ENCODE measurements around the gene UNC5CL.
A peak's percentile ranks its signal among the peaks of the same experiment; 100 is the strongest.

Gene UNC5CL

DNA sequence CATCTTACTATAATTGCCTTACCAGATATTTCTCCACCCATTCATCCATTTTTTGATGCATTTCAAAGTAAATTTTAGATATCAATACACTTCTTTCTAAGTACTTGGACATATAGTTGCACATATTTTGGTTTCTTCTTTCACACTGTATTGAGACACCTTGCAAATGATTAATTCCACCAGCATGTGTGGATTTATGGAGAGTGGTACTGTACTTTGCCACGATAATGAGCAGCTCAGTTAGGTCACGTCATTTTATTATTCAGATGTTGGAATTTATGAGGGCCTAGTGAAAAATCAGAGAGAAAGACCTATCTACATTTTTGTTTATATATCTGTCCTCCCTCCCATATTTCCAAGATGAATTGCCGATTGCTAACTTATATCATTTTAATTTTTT is 39.1 kb upstream of the UNC5CL start:
- TF ChIP-seq, protein P1, sequence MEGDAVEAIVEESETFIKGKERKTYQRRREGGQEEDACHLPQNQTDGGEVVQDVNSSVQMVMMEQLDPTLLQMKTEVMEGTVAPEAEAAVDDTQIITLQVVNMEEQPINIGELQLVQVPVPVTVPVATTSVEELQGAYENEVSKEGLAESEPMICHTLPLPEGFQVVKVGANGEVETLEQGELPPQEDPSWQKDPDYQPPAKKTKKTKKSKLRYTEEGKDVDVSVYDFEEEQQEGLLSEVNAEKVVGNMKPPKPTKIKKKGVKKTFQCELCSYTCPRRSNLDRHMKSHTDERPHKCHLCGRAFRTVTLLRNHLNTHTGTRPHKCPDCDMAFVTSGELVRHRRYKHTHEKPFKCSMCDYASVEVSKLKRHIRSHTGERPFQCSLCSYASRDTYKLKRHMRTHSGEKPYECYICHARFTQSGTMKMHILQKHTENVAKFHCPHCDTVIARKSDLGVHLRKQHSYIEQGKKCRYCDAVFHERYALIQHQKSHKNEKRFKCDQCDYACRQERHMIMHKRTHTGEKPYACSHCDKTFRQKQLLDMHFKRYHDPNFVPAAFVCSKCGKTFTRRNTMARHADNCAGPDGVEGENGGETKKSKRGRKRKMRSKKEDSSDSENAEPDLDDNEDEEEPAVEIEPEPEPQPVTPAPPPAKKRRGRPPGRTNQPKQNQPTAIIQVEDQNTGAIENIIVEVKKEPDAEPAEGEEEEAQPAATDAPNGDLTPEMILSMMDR (IDR thresholded peaks at IDR 0.05; ENCODE audit: insufficient read depth, low read length, missing control alignments) = no peak
- ChIA-PET POLR2A (no interaction called here), CTCF (interaction anchor here (2.5 kb wide), 1 partner anchor 14 kb away, joined by 10 read pairs; no protein-coding TSS in a partner anchor)
- DNase-seq (ENCODE audit: low read depth, low spot score) = no peak
- no peak overlapping the region for H3K4me3 ChIP-seq (ENCODE audit: low read depth, low read length)

DNA sequence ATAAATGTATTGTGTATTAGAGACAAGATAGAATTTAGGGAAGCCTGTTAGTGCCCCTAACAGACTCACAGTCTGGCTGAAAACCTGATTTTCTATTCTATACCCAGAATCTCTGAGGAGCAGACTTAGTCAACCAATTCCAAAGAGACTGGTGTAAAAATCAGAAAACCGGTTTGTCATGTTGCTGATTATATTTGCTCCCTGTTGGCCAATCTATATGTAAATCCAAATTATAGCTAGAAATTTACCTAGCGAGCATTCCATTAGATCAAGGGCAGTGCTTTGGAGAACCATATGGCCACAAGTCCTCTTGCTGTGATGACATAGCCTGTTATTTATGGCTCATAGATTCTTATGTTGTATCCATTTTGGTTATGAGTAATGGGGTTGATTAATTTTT is 38.5 kb upstream of the UNC5CL start:
- no peak for DNase-seq (ENCODE audit: low read depth, low spot score)
- CTCF ChIA-PET = interaction anchor here (1.8 to 3.6 kb wide), 2 partner anchors 13 to 242 kb away, joined by 4 to 25 read pairs; no protein-coding TSS in a partner anchor
- no peak overlapping the region for H3K4me3 ChIP-seq (ENCODE audit: low read depth, low read length)
- POLR2A ChIA-PET = no interaction called here
- TF ChIP-seq, protein P1 (IDR thresholded peaks at IDR 0.05; ENCODE audit: insufficient read depth, low read length, missing control alignments) = no peak

DNA sequence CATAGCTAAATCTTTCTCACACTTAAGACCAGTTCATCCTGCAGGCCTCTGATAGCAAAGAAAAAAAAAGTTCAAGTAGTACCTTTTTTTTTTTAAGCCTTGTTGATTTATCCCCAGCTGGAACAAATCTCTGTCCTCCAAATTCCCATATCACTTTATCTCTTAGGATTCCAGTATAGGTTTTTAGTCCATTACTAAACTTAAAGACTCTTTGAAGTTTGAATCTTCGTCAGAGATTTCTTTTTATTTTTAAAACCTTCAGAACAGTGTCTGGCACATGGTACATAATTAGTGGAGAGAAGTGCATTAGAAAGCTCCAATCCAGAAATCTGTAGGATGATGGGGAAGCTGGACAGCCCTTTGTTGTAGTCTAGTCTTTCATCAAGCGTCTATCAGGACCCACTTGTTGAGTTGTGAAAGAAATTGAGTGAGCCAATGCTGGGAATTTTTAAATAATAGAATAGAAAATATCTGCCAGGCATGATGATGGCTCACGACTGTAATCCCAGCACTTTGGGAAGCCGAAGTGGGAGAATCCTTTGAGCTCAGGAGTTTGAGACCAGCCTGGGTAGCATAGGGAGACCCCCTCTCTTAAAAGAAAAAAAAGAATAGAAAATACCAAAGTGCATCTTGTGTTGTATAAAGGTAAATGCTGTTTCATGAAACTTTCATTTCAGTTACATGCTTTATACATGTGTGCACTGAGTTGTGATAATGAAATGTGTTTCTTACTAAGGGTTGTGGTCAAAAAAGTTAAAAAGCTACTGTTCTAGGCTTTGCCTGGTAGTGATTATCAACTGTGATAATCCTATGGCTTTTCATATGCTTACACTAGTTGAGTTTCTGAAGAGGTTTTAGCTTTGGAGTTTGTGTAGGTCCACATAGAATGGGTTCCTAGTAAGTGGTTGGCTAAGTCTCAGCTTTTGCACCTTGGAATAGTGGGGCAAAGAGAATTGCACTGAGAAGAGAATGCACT is 36.9 kb upstream of the UNC5CL start:
- H3K4me3 ChIP-seq (ENCODE audit: low read depth, low read length) = no peak overlapping the region
- DNase-seq (ENCODE audit: low read depth, low spot score) = no peak
- CTCF ChIA-PET = interaction anchor here (0.6 to 3.6 kb wide), 7 partner anchors 11 to 244 kb away, joined by 3 to 25 read pairs (median 4); no protein-coding TSS in a partner anchor

DNA sequence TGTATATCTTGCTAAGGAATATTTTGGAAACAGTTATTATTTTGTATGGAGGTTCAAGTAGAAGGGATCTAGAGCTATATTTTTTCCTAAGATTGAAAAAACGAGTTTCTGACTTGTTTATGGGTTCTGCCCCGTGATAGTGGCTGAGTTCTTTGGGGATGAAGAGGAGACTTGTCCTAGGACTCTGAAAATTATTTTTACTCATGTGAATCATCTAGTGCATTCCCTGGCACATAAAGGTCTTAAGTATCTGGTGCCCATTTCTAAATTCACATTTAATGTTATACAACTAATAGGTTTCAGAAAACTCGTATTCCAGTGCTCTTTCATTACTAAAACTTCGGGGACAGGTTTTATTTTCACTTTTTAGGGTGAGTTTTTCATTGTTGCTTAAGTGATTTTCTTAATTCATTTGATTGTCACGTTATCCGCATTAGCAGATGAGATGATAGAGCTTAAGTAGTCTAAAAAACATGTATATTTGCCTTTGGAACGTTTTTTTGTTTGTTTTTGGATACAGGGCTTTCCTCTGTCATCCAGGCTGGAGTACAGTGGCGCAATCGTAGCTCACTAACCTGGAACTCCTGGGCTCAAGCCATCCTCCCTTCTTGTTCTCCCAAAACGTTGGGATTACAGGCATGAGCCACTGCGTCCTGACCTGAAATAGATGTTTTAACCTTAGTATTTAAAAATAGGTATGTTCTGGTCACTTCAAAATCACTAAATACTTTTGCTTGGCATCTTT is 35.8 kb upstream of the UNC5CL start:
- CTCF ChIA-PET = interaction anchor here (1.0 to 3.6 kb wide), 6 partner anchors 12 to 245 kb away, joined by 3 to 25 read pairs (median 6); no protein-coding TSS in a partner anchor
- TF ChIP-seq, protein P1 (IDR thresholded peaks at IDR 0.05; ENCODE audit: insufficient read depth, low read length, missing control alignments) = no peak
- peak overlapping the region; percentile 93 for H3K4me3 ChIP-seq (ENCODE audit: low read depth, low read length)
- DNase-seq (ENCODE audit: low read depth, low spot score) = no peak
- POLR2A ChIA-PET = no interaction called here

More for the DNA sequence above, 36.9 kb upstream of the UNC5CL start:
- TF ChIP-seq, protein P1 (IDR thresholded peaks at IDR 0.05; ENCODE audit: insufficient read depth, low read length, missing control alignments) = no peak
- POLR2A ChIA-PET = no interaction called here

DNA sequence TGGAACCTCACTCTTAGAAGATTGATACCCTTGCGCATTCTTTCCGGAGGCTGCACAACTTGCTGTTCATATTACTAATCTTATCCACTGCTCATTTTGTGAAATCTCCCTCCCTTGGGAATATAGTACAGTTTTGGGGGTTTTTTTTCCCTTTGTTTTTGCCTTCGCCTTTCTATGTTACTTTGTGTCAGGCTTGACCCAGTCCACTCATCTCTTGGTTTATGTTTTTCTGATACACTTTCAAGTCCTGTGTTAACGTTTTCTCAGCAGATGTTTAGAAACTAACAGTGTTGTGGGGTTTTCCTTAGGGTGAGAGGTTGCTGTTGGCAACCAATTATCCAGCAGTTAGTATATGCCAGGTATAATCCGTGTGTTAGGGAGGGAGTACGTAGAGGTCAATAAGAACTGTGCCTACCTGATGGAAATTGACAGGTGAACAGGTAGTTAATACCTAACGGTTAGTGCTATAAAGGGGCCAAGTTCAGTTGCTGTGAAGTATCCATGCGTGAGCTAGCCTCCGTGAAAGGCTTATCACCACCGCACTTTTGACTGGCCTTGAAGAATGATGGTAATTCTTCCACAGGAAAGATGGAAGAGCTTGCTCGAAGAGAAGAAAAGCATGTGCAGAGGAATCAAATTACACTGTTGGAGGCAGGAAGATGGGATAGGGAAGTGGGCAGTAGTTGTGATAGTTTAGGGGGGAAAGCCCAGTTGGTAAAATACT is 35.1 kb upstream of the UNC5CL start:
- ChIA-PET CTCF (interaction anchor here (1.2 to 3.6 kb wide), 4 partner anchors 13 to 246 kb away, joined by 4 to 25 read pairs (median 6); no protein-coding TSS in a partner anchor), POLR2A (no interaction called here)

More for the DNA sequence above, 35.1 kb upstream of the UNC5CL start:
- DNase-seq (ENCODE audit: low read depth, low spot score) = no peak
- peak overlapping the region; percentile 93 for H3K4me3 ChIP-seq (ENCODE audit: low read depth, low read length)
- TF ChIP-seq, protein P1 (IDR thresholded peaks at IDR 0.05; ENCODE audit: insufficient read depth, low read length, missing control alignments) = no peak
